Keratinocyte (primary cell): ENCODE data around the gene CLNK. TPM values are rescaled to one million over a fixed set of nuclear protein-coding genes. Genes with fewer than 3 reads are reported as not detected.

ENCODE experiments used
- DNase-seq: peaks from one replicate; pipeline ENCODE4 v3.0.0-alpha.2; 2011; ENCODE audit warnings: low read depth, missing footprints, low spot score
- FAIRE-seq: peaks from 2 replicates; lab custom pipeline; 2011; peaks lifted over from hg19 to GRCh38; lab: Jason Lieb, UNC
- H2AFZ ChIP-seq: 2 replicates; pipeline ENCODE4 v1.6.0; 2012; ENCODE audit warnings: low read length, control low read depth, inconsistent platforms; ENCODE audit not compliant: control insufficient read depth
- H3K27ac ChIP-seq: 2 replicates; pipeline ENCODE4 v1.5.1; 2011; ENCODE audit warnings: low read length; ENCODE audit not compliant: control insufficient read depth, insufficient read depth
- H3K27me3 ChIP-seq: 3 replicates; pipeline ENCODE4 v1.6.0; 2011; ENCODE audit warnings: low read length; ENCODE audit not compliant: control insufficient read depth, insufficient read depth; ENCODE audit errors: extremely low read depth
- H3K36me3 ChIP-seq, 2 experiments: 2 replicates in 1 of 2; 3 replicates in 1 of 2; pipeline ENCODE4 v1.5.1; 2011; ENCODE audit warnings: low read length in 2 of 2, mild to moderate bottlenecking in 1 of 2; ENCODE audit not compliant: control insufficient read depth in 2 of 2, insufficient read depth in 2 of 2; ENCODE audit errors: extremely low read depth in 1 of 2
- H3K4me1 ChIP-seq: 3 replicates; pipeline ENCODE4 v1.5.1; 2011; ENCODE audit warnings: low read length; ENCODE audit not compliant: control insufficient read depth, insufficient read depth; ENCODE audit errors: extremely low read depth
- H3K4me2 ChIP-seq: 3 replicates; pipeline ENCODE4 v1.6.0; 2011; ENCODE audit warnings: low read depth, low read length; ENCODE audit not compliant: control insufficient read depth, insufficient read depth; ENCODE audit errors: extremely low read depth
- H3K4me3 ChIP-seq, 3 experiments: fragments of 200-600 bp in 1 of 3; sonication (generic) in 1 of 3; 2 replicates in 2 of 3; 3 replicates in 1 of 3; pipeline ENCODE4 v1.5.1; 2011 to 2016; ENCODE audit warnings: low read length in 3 of 3, mild to moderate bottlenecking in 3 of 3, control low read depth in 2 of 3, inconsistent platforms in 1 of 3, low read depth in 1 of 3, mixed read lengths in 1 of 3, mixed run types in 1 of 3, moderate library complexity in 1 of 3; ENCODE audit not compliant: control insufficient read depth in 2 of 3, insufficient read depth in 2 of 3; ENCODE audit errors: extremely low read depth in 1 of 3
- H3K79me2 ChIP-seq: 2 replicates; pipeline ENCODE4 v1.6.0; 2012; ENCODE audit warnings: low read length; ENCODE audit not compliant: control insufficient read depth, insufficient read depth
- H3K9ac ChIP-seq: 3 replicates; pipeline ENCODE4 v1.6.0; 2011; ENCODE audit warnings: low read length; ENCODE audit not compliant: control insufficient read depth, insufficient read depth; ENCODE audit errors: extremely low read depth
- H3K9me1 ChIP-seq: 3 replicates; pipeline ENCODE4 v1.6.0; 2011; ENCODE audit warnings: low read length; ENCODE audit not compliant: control insufficient read depth, insufficient read depth; ENCODE audit errors: extremely low read depth
- H3K9me3 ChIP-seq: 2 replicates; pipeline ENCODE4 v1.5.1; 2012; ENCODE audit warnings: low read depth, low read length; ENCODE audit not compliant: control insufficient read depth
- H4K20me1 ChIP-seq: 3 replicates; pipeline ENCODE4 v1.6.0; 2011; ENCODE audit warnings: low read length; ENCODE audit not compliant: control insufficient read depth, insufficient read depth; ENCODE audit errors: extremely low read depth
- CTCF ChIP-seq, 3 experiments: IDR thresholded peaks in 1 of 3; conservative IDR thresholded peaks in 1 of 3; optimal IDR thresholded peaks in 1 of 3; 2 replicates in 2 of 3; 3 replicates in 1 of 3; pipeline versions ENCODE3 to v1.5.1; 2011; ENCODE audit warnings: low read length in 3 of 3, mild to moderate bottlenecking in 3 of 3, moderate library complexity in 2 of 3, control low read depth in 1 of 3, inconsistent platforms in 1 of 3; ENCODE audit not compliant: insufficient read depth in 2 of 3; ENCODE audit errors: extremely low read depth in 1 of 3
- EZH2 ChIP-seq: IDR thresholded peaks from one replicate; pipeline ENCODE4 v1.6.1; 2012; ENCODE audit warnings: inconsistent platforms, mild to moderate bottlenecking, low read length, moderate library complexity
- dilution Hi-C: fragments of 300-500 bp; cut with MboI; formaldehyde crosslinking; loops from one replicate; pipeline ENCODE4 v1.7.0; 2020; ENCODE audit warnings: low sequenced_read_pairs; ENCODE audit not compliant: extremely low pct_ligation_motif_present
- polyA plus RNA-seq, 5 experiments: library from polyadenylated mRNA; depleted of rRNA in 3 of 5; stranded (reverse) in 3 of 5; stranded (forward) in 1 of 5; unstranded in 1 of 5; fragments of >200 nt; gene quantifications; 1 replicate in 1 of 5; 2 replicates in 3 of 5; 3 replicates in 1 of 5; pipeline versions ENCODE4 v1.2.1 to v1.2.3, GENCODE V29; 2011 to 2012; ENCODE audit warnings: missing spikeins in 2 of 5, low read depth in 1 of 5, low replicate concordance in 1 of 5

CLNK gene
- polyA plus RNA-seq, 1 donor (not counting 4 experiments of a cell fraction or from before 2014, with no cell fraction given): not detected

- Histone ChIP-seq H3K9ac (no peak overlapping the region), H3K9me3 (no peaks in the 10 kb centered on the region), H3K27ac (no peak overlapping the region), H2AFZ (no peak overlapping the region), H3K4me2 (no peak overlapping the region), H3K36me3 (no peaks in the 10 kb centered on the region), H3K4me3 (no peak overlapping the region), H4K20me1 (no peaks in the 10 kb centered on the region), H3K79me2 (no peaks in the 10 kb centered on the region), H3K9me1 (no peaks in the 10 kb centered on the region), H3K4me1 (no peaks in the 10 kb centered on the region), H3K27me3 (no peaks in the 10 kb centered on the region)
- FAIRE-seq (no peak), DNase-seq (no peak)
- TF ChIP-seq EZH2: no peak
- no peak for TF ChIP-seq CTCF (optimal IDR thresholded peaks at IDR 0.05 in 1 of 3, IDR thresholded peaks at IDR 0.05 in 1 of 3, conservative IDR thresholded peaks at IDR 0.05 in 1 of 3; ENCODE audit: extremely low read depth in 1 of 3, insufficient read depth in 2 of 3, low read length in 3 of 3)
- dilution Hi-C loops: no loop called here
Measured at GRCh38 chr4:10589799-10590198, 94.8 kb downstream of the CLNK start.

DNA sequence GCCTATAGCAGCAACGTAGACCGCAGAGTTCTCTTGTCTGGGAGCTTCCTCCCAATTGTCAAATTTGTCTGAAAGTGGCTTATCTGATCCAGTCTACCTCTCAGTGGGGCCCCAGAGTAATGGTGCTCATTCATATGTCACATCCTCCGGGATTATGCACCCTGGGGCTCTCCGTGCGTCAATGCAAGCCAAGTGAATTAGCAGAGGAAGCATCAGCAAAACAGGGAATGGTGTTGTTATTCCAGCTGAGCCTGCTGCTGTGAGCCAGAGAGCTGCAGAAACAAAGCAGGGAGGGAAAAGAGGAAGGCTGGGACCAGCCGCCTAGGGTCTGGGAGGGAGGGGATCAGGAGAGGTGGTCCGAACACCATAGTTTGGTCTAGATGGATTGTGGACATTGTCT is 95.2 kb downstream of the CLNK start:
- Histone ChIP-seq H3K9me3 (no peaks in the 10 kb centered on the region), H2AFZ (no peak overlapping the region), H3K36me3 (no peaks in the 10 kb centered on the region), H3K27me3 (no peaks in the 10 kb centered on the region), H3K9me1 (no peaks in the 10 kb centered on the region), H3K27ac (no peak overlapping the region), H3K9ac (no peak overlapping the region), H3K79me2 (no peaks in the 10 kb centered on the region), H3K4me1 (no peaks in the 10 kb centered on the region), H3K4me3 (no peak overlapping the region), H4K20me1 (no peaks in the 10 kb centered on the region), H3K4me2 (no peak overlapping the region)
- DNase-seq (no peak), FAIRE-seq (no peak)
- dilution Hi-C loops: no loop called here
- TF ChIP-seq EZH2: no peak
- TF ChIP-seq CTCF (optimal IDR thresholded peaks at IDR 0.05 in 1 of 3, IDR thresholded peaks at IDR 0.05 in 1 of 3, conservative IDR thresholded peaks at IDR 0.05 in 1 of 3; ENCODE audit: extremely low read depth in 1 of 3, insufficient read depth in 2 of 3, low read length in 3 of 3): no peak
